GM12878 (cell line): Measurements from ENCODE around the gene RANBP1.

Experiments
- CHD2 ChIP-seq: IDR thresholded peaks from 2 replicates; pipeline ENCODE4 v1.6.1; 2011; ENCODE audit warnings: low read depth, low read length, improper control_type of control experiment, borderline replicate concordance
- CREB1 ChIP-seq: IDR thresholded peaks from 2 replicates; pipeline ENCODE4 v1.6.1; 2012; ENCODE audit warnings: low read depth, mild to moderate bottlenecking, inconsistent platforms
- CTCF ChIP-seq, 3 experiments: IDR thresholded peaks in 2 of 3; conservative IDR thresholded peaks in 1 of 3; 2 replicates each; pipeline ENCODE4 v1.5.1; 2011; ENCODE audit warnings: low read depth in 3 of 3, low read length in 3 of 3, mild to moderate bottlenecking in 3 of 3, control low read depth in 2 of 3, moderate library complexity in 2 of 3, inconsistent platforms in 1 of 3, mixed read lengths in 1 of 3; ENCODE audit not compliant: control insufficient read depth in 2 of 3, insufficient read depth in 1 of 3; ENCODE audit errors: extremely low read depth in 1 of 3
- EGR1 ChIP-seq, 2 experiments: IDR thresholded peaks; 1 replicate in 1 of 2; 2 replicates in 1 of 2; pipeline ENCODE4 v1.6.1; 2011 to 2012; ENCODE audit warnings: low read depth in 2 of 2, low read length in 2 of 2, borderline replicate concordance in 1 of 2, mild to moderate bottlenecking in 1 of 2, moderate library complexity in 1 of 2
- ESRRA ChIP-seq: IDR thresholded peaks from 2 replicates; pipeline ENCODE4 v1.6.1; 2012; ENCODE audit warnings: mild to moderate bottlenecking, low read length, improper control_type of control experiment
- ETV6 ChIP-seq, 2 experiments: fragments of 450-650 bp in 1 of 2; IDR thresholded peaks in 1 of 2; conservative IDR thresholded peaks in 1 of 2; 2 replicates each; pipeline ENCODE4 v1.6.1; 2014; ENCODE audit warnings: antibody characterized with exemption in 1 of 2, borderline replicate concordance in 1 of 2, low read depth in 1 of 2, mild to moderate bottlenecking in 1 of 2, moderate library complexity in 1 of 2
- JUNB ChIP-seq: IDR thresholded peaks from 2 replicates; pipeline ENCODE4 v1.6.1; 2016; ENCODE audit warnings: antibody characterized with exemption, mild to moderate bottlenecking
- KAT2A ChIP-seq: conservative IDR thresholded peaks from 2 replicates; pipeline ENCODE4 v1.6.1; 2011; ENCODE audit warnings: low read depth, low read length; ENCODE audit not compliant: control insufficient read depth
- MXI1 ChIP-seq: fragments of 150-350 bp; IDR thresholded peaks from 2 replicates; pipeline ENCODE4 v1.6.1; 2011; ENCODE audit warnings: low read depth, mild to moderate bottlenecking, inconsistent platforms, low read length, improper control_type of control experiment
- POLR2AphosphoS5 ChIP-seq: IDR thresholded peaks from 2 replicates; pipeline ENCODE4 v1.6.1; 2011; ENCODE audit warnings: mild to moderate bottlenecking, low read length, inconsistent platforms
- RELA ChIP-seq: fragments of 450-650 bp; IDR thresholded peaks from 2 replicates; pipeline ENCODE4 v1.8.0; 2014; ENCODE audit warnings: borderline replicate concordance; ENCODE audit not compliant: partially characterized antibody
- ZSCAN29 ChIP-seq: fragments of 450-650 bp; IDR thresholded peaks from 2 replicates; pipeline ENCODE4 v1.6.1; 2017; ENCODE audit warnings: mild to moderate bottlenecking, moderate library complexity

DNA sequence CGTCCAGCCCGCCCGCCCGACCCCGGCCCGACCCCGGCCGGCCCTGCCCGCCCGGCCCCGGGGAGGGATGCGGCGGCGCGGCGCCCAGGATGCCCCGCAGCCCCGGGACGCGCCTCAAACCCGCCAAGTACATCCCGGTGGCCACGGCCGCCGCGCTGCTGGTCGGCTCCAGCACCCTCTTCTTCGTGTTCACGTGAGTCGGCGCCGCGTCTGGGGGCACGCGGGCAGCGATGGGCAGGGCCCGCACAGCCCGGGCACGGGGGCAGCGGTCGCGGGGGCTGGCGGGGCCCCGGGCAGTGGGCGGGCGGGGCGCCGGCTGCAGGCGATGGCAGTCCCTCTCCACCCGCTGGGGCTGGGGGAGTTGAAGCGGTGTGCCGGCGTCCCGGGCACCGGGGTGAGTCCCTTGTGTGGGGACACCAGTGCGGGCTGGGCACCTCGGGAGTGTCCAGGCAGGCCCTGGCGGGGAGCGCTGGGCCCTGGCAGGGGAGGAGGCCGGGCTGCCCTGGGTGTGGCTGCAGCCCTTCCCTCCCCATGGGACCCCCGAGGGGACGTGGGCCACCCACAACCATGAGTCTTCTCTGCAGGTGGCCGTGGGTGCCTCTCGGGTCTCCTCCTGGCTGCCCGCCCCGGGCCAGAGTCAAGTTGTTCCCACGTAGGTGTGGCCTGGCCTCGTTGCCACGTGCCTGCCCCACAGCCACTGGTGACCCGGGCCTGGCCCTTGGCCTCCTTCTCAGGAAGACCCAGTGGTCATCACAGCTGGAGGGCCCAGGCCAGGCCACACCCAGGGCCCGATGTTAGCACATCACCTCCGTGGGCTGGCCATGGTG is 16.2 kb downstream of the RANBP1 start:
- no peak for TF ChIP-seq CTCF (IDR thresholded peaks at IDR 0.05 in 2 of 3, conservative IDR thresholded peaks at IDR 0.05 in 1 of 3; ENCODE audit: control insufficient read depth in 2 of 3, extremely low read depth in 1 of 3, insufficient read depth in 1 of 3, low read depth in 3 of 3, low read length in 3 of 3)
- no peak for TF ChIP-seq CHD2
- TF ChIP-seq ZSCAN29: no peak
- no peak for TF ChIP-seq POLR2AphosphoS5
- no peak for TF ChIP-seq EGR1 (IDR thresholded peaks at IDR 0.05; ENCODE audit: borderline replicate concordance in 1 of 2, low read depth in 2 of 2, low read length in 2 of 2)
- no peak for TF ChIP-seq ETV6 (conservative IDR thresholded peaks at IDR 0.05 in 1 of 2, IDR thresholded peaks at IDR 0.05 in 1 of 2; ENCODE audit: borderline replicate concordance in 1 of 2, low read depth in 1 of 2)
- TF ChIP-seq JUNB: no peak
- no peak for TF ChIP-seq MXI1
- no peak for TF ChIP-seq KAT2A
- no peak for TF ChIP-seq RELA
- TF ChIP-seq ESRRA: no peak
- TF ChIP-seq CREB1: no peak
